Progenitor cell of endocrine pancreas (in vitro differentiated cells): Measurements from ENCODE around the gene SH3BP1. TPM values are rescaled to one million over a fixed set of nuclear protein-coding genes. Genes with fewer than 3 reads are reported as not detected.
A peak's percentile ranks its signal among the peaks of the same experiment; 100 is the strongest.
"Not testable (repeated sequence)": the region's sequence is repeated elsewhere in the genome, so short reads cannot be mapped to it uniquely, and the experiment has no call there.

Experiments
- DNase-seq: peaks from one replicate; pipeline ENCODE4 v3.0.0; 2021; ENCODE audit warnings: low spot score; ENCODE audit not compliant: unreplicated experiment
- H3K27ac Mint-ChIP-seq: 2 replicates; pipeline ENCODE4 v1.8.0; 2021; ENCODE audit warnings: mild to moderate bottlenecking, moderate library complexity, mixed read lengths
- H3K27me3 Mint-ChIP-seq: 2 replicates; pipeline ENCODE4 v1.8.0; 2021; ENCODE audit warnings: mixed read lengths
- H3K36me3 Mint-ChIP-seq: 2 replicates; pipeline ENCODE4 v1.8.0; 2022; ENCODE audit warnings: mixed read lengths; ENCODE audit not compliant: insufficient read depth
- H3K4me1 Mint-ChIP-seq: 2 replicates; pipeline ENCODE4 v1.8.0; 2021; ENCODE audit warnings: low read depth, mixed read lengths
- H3K4me3 Mint-ChIP-seq: 2 replicates; pipeline ENCODE4 v1.8.0; 2021; ENCODE audit warnings: low read depth, mild to moderate bottlenecking, moderate library complexity, mixed read lengths
- H3K9me3 Mint-ChIP-seq: 2 replicates; pipeline ENCODE4 v1.8.0; 2021; ENCODE audit warnings: low read depth, mixed read lengths
- CTCF ChIP-seq: fragments of 200-600 bp; sonication (generic); IDR thresholded peaks from one replicate; pipeline ENCODE4 v1.5.0; 2021; ENCODE audit warnings: antibody characterized with exemption, mild to moderate bottlenecking; ENCODE audit not compliant: unreplicated experiment
- long read RNA-seq: library from polyadenylated mRNA; unstranded; transcript quantifications from one replicate; pipeline ENCODE4 v2.0.0, GENCODE V29; 2020
- total RNA-seq: library from RNA; stranded (reverse); gene quantifications from 2 replicates; pipeline ENCODE4 v1.2.1, GENCODE V29; 2021

SH3BP1 gene, protein sequence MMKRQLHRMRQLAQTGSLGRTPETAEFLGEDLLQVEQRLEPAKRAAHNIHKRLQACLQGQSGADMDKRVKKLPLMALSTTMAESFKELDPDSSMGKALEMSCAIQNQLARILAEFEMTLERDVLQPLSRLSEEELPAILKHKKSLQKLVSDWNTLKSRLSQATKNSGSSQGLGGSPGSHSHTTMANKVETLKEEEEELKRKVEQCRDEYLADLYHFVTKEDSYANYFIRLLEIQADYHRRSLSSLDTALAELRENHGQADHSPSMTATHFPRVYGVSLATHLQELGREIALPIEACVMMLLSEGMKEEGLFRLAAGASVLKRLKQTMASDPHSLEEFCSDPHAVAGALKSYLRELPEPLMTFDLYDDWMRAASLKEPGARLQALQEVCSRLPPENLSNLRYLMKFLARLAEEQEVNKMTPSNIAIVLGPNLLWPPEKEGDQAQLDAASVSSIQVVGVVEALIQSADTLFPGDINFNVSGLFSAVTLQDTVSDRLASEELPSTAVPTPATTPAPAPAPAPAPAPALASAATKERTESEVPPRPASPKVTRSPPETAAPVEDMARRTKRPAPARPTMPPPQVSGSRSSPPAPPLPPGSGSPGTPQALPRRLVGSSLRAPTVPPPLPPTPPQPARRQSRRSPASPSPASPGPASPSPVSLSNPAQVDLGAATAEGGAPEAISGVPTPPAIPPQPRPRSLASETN
- total RNA-seq, result 25.4 and 27.4 TPM in 2 replicates
- long read RNA-seq, result 0 reads

DNA sequence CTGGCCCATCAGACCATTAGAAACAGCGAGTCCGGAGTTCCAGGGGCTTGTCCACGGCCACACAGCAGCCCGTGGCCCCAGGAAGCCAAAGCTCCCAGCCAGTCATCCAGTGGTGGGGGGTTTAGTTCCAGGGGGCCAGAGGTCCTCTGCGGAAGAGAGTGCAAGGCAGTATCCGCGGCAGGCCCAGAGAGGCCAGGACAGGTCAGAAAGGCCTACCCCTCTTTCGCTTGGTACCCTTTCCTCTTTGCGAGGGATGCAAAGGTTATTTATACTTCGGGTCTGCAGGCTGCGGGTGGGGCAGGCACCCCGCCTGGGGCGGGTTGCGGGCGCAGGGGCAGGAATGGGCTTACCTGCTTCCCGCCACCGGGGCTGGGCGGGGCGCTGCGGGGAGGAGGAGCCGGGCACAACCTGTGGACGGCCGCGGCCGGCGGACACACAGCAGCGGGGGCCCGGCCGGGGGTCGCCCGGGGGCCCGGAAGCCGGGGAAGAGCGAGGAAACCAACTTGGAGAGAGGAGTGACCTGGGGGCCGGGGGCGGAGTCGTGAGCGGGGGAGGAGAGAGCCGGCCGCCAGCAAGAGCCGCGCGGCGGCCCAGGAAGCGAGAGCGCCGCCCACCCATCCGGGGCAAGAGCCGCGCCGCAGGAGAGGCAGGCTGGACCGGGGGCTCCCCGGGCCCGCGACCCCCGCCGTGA lies at the start of gene SH3BP1:
Gene SH3BP1, plus strand, starts transcription at position 600 of the 691 bp plus-strand sequence. CDS start 119 bp downstream, outside the sequence.
- Mint-ChIP-seq H3K36me3 (peaks cover 2% of the 10 kb centered on the region), H3K27ac (peak within 1 kb of the TSS; percentile 73), H3K27me3 (no peaks in the 10 kb centered on the region), H3K4me1 (peaks cover 14% of the 10 kb centered on the region), H3K4me3 (peak within 1 kb of the TSS; percentile 80), H3K9me3 (no peaks in the 10 kb centered on the region)
- DNase-seq, result peak; percentile 56
- TF ChIP-seq CTCF, result no peak

DNA sequence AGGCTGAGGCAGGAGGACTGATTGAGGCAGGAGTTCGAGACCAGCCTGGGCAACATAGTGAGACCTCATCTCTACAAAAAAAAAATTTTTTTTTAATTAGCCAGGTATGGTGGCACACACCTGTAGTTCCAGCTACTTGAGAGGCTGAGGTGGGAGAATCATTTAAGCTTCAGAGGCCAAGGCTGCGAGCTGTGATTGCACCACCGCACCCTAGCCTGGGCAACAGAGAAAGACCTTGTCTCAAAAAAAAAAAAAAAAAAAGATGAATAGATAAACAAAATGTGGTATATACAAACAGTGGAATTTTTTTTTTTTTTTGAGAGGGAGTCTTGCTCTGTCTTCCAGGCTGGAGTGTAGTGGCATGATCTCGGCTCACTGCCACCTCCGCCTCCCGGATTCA lies 48.4 kb upstream of the SH3BP1 start:
- not testable (repeated sequence) for H3K27ac Mint-ChIP-seq, DNase-seq, H3K4me3 Mint-ChIP-seq, H3K27me3 Mint-ChIP-seq, H3K9me3 Mint-ChIP-seq, H3K36me3 Mint-ChIP-seq
- peaks cover 18% of the 10 kb centered on the region for H3K4me1 Mint-ChIP-seq

GRCh38 chr22:37591823-37592404 lies 47.6 kb upstream of the SH3BP1 start:
- no peak for TF ChIP-seq CTCF
- Mint-ChIP-seq H3K36me3 (no peaks in the 10 kb centered on the region), H3K4me3 (no peak overlapping the region), H3K27ac (peak overlapping the region; percentile 41), H3K27me3 (no peaks in the 10 kb centered on the region), H3K9me3 (no peaks in the 10 kb centered on the region), H3K4me1 (peaks cover 18% of the 10 kb centered on the region)
- no peak for DNase-seq

- no peaks in the 10 kb centered on the region for H3K36me3 Mint-ChIP-seq
- no peaks in the 10 kb centered on the region for H3K9me3 Mint-ChIP-seq
- no peak overlapping the region for H3K27ac Mint-ChIP-seq
- no peak overlapping the region for H3K4me3 Mint-ChIP-seq
- H3K27me3 Mint-ChIP-seq, result no peaks in the 10 kb centered on the region
- no peak for DNase-seq
- TF ChIP-seq CTCF, result no peak
- H3K4me1 Mint-ChIP-seq, result peaks cover 14% of the 10 kb centered on the region
Measured at GRCh38 chr22:37594237-37594636, 45.2 kb upstream of the SH3BP1 start.

GRCh38 chr22:37599153-37599552 lies 40.3 kb upstream of the SH3BP1 start:
- H3K27me3 Mint-ChIP-seq, result no peaks in the 10 kb centered on the region
- no peaks in the 10 kb centered on the region for H3K9me3 Mint-ChIP-seq
- no peak overlapping the region for H3K4me3 Mint-ChIP-seq
- peaks cover 12% of the 10 kb centered on the region for H3K4me1 Mint-ChIP-seq
- TF ChIP-seq CTCF, result no peak
- no peaks in the 10 kb centered on the region for H3K36me3 Mint-ChIP-seq
- H3K27ac Mint-ChIP-seq, result no peak overlapping the region
- no peak for DNase-seq
